GM12874 (cell line): ENCODE data around the gene RBCK1.

Experiments
- TF ChIP-seq, protein P1 (sequence below): IDR thresholded peaks from 2 replicates; pipeline ENCODE4 v1.5.1; 2011; ENCODE audit warnings: low read depth, mild to moderate bottlenecking, control low read depth, low read length, moderate library complexity; ENCODE audit not compliant: insufficient read depth

Gene RBCK1

DNA sequence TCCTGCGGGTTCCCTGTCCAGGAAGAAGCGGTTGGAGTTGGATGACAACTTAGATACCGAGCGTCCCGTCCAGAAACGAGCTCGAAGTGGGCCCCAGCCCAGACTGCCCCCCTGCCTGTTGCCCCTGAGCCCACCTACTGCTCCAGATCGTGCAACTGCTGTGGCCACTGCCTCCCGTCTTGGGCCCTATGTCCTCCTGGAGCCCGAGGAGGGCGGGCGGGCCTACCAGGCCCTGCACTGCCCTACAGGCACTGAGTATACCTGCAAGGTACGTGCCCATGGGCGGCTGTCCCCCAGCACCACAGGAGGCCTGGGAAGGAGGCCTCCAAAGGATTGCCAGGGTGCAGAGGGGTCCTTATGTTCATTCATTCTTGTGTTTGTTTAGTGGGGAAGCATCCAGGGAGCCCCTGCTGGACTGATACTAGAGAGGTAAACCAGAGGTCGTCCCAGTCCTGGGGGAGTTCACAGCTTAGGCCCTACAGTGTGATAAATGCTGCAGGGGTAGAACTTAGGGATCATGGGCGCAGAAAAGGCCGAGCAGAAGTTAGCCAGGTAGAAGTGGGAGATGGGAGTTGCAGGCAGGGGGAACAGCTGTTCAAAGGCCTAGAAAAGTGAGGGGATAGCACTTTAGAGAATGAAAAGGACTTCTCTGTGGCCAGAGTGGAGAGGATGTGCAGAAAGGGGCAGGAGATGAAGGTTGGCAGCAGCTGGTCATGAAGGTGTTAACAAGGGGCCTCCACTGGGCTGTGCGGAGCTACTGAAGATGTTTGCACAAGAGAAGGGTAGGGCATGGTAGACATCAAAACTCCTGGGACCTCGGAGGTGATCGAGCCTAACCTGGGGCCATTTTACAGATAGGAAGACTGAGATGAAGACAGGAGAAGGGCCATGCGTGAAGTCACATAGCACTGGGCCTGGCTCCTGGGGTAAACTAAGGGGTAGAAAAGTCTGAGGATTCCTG, 19.8 kb upstream of the RBCK1 start:
- TF ChIP-seq, protein P1, sequence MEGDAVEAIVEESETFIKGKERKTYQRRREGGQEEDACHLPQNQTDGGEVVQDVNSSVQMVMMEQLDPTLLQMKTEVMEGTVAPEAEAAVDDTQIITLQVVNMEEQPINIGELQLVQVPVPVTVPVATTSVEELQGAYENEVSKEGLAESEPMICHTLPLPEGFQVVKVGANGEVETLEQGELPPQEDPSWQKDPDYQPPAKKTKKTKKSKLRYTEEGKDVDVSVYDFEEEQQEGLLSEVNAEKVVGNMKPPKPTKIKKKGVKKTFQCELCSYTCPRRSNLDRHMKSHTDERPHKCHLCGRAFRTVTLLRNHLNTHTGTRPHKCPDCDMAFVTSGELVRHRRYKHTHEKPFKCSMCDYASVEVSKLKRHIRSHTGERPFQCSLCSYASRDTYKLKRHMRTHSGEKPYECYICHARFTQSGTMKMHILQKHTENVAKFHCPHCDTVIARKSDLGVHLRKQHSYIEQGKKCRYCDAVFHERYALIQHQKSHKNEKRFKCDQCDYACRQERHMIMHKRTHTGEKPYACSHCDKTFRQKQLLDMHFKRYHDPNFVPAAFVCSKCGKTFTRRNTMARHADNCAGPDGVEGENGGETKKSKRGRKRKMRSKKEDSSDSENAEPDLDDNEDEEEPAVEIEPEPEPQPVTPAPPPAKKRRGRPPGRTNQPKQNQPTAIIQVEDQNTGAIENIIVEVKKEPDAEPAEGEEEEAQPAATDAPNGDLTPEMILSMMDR = no peak

GRCh38 chr20:389220-389619, 18.9 kb upstream of the RBCK1 start:
- TF ChIP-seq, protein P1 = no peak

GRCh38 chr20:391041-391711, 16.9 kb upstream of the RBCK1 start:
- TF ChIP-seq, protein P1 = no peak

- TF ChIP-seq, protein P1 = no peak
Measured at GRCh38 chr20:396252-396618, 11.9 kb upstream of the RBCK1 start.

GRCh38 chr20:396619-397431, 11.3 kb upstream of the RBCK1 start:
- TF ChIP-seq, protein P1 = no peak

GRCh38 chr20:397432-398237, 10.5 kb upstream of the RBCK1 start:
- TF ChIP-seq, protein P1 = no peak
